Glomerular visceral epithelial cell (primary cell): ENCODE results near the gene CACNA1C.

ENCODE experiments used
- DNase-seq: peaks from one replicate; pipeline ENCODE4 v3.0.0-alpha.2; 2016; ENCODE audit errors: extremely low spot score

Gene CACNA1C

DNA sequence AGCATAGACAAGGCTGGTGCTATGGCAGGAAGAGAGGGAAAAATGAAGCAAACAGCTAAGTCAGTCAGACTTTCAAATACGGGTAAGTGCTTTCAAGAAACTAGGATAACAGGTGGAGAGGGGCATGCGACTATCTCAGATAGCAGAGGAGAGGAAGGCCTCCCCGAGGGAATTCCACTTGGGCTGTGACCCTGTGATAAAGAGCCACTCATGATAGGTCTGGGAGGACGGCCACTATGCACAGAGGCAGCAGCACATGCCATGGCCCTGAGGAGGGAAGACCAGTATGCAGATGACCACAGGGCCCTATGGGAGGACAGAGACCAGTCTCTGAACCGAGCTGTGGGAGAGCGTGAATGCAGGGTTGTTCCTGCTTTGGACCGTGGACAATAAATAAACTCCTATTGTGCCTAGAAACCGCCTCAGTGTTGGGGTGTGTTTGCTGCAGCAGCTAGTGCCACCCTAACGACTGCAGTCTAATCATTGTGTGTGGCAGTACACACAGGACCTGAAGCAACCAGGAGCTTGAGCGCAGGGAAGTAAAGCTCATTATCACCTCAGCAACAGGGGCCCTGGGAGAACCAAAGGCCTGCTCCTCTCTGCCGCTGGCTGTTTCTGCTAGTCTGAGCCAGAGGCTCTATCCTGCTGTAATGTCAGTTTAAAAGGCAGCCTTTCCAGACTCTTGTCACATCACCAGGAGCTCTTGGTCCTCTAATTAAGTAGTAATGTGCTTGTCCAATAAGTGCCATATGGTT is 119.1 kb downstream of the CACNA1C start:
- no peak for DNase-seq

DNA sequence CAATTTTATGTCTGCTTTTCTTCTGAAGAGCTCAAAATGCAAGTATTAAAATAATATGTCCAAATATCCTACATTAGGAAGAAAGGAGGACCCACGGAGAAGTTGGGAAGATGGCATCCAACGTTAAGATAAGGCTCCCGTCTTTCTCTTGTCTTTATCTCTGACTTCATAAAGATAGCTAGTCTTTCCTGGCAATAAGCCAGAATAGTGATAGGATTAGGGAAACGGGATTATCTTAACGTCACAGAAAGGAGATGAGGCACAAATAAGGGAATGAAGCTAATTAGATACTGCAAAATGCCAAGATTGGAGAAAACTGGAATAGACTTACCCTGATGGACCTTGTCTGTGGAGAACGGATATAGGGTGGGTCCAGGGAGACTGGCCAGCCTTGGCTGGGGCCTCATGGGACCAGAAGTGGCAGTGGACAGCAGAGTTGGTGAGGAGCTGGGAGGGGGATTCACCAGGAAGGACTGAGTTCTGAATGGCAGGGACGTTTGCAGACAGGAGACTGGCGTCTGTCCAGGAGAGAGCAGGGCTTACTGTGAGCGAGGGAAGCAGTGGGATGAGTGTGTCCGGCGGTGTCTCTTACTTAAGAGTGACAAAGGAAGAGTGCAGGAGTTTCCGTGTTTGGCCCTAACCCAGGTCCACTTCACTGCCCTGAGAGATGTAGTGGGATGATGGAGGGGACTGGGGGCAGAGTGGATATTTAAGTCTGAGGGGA is 119.9 kb downstream of the CACNA1C start:
- DNase-seq, result no peak

DNA sequence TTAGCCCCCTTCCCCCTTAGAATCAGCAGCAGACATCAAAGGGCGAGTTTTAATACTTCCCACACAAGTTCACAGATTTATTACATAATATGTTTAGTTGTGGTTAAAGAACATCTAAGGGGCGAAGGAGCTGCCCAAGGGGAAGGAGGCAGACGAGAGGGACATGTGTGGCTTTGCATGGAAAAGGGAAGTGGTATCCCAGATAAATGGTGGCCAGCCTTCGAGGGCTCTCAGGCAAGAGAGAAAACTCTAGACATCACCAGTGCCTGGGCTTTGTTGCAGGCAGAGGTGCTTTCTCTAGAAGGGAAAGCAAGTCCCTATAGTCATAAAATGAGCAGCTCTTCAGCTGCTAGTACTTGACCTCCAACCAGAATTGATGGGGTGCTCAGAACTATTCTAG is 121.2 kb downstream of the CACNA1C start:
- no peak for DNase-seq

DNA sequence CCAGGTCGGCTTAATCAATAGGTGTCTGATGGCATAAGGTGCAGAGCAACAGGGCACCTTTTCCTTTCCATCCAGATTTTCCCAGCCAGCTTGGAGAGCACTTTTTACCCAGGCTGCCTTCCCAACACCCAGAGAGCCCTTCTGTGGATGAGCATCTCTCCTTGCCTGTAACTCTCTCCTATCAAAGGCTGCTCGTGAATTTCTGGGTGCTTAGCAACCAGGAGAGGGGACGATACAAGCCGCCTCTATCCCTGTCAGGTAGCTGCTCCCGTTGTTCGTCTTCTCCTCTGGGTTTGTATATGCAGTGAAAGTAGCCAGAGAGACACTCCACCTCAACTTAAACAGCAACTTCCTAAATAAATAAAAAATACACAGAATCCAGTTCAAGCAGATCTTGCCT is 124.2 kb downstream of the CACNA1C start:
- DNase-seq, result no peak

DNA sequence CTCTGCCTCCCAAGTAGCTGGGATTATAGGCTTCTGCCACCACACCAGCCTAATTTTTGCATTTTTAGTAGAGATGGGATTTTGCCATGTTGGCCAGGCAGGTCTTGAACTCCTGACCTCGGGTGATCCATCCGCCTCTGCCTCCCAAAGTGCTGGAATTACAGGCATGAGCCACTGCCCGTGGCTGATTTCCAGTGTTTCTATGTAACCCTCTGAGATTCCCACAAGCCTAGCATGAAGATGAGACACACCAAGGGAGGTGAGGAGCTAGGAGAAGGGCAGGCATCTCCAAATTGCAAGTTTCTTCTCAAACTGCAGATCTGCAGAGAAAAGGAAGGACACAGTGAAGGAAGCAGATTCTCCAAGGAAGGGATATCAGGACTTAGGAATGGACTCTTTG is 125.0 kb downstream of the CACNA1C start:
- DNase-seq, result no peak

DNA sequence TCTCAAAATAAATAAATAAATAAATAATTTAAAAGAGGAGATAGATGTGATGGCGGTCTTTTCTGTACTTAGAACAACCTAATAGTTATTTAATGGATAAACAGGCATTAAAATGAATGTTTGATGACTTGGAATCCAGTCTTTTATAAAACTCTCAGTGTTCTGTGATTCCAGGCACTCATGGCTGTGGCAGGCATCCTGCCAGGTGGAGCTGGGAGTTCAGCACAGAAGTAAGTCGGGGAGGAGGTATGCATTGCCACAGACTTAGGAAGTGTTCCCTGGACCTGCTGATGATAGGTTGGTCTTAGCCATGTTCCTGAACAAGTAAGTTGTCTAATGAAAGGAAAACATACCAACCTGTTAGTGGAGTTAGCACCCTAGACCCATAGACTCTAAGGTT is 126.3 kb downstream of the CACNA1C start:
- DNase-seq, result no peak

DNA sequence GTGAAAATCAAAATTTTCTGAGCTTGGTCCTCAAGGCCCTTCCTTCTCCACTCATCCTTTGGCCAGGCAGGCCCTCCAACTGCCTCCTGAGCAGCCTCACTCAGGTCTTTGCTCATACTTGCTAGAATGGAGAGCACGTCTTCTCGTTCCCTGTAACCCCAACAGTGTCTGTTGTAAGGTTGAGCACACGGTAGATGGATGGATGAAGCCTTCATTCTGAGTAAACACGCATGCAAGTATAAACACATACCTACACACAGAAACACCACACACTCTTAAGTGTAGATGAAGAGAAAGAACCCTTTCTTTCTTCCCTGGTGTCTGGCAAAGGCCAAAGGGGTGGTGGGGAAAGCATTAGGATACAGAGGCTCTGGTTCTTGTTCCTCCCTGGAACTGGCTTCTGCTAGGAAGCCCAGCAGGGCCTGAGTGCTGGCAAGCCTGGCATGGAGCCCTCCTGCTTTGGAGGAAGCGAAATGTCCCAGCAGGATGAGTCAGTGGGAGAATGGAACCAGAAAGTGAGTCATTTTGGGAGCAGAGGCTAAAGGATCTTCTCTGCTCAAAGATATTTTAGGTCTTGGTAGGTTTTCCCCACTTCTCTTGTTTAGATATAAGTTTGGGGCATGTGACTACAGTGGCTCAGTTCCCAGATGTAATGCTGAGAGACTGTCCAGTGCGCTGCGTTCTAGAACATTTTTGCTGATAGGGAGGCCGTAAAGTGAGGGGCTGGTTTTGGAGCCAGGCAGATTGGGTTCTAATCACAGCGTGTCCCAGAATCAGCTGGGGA is 127.4 kb downstream of the CACNA1C start:
- peak; percentile 62 for DNase-seq

DNA sequence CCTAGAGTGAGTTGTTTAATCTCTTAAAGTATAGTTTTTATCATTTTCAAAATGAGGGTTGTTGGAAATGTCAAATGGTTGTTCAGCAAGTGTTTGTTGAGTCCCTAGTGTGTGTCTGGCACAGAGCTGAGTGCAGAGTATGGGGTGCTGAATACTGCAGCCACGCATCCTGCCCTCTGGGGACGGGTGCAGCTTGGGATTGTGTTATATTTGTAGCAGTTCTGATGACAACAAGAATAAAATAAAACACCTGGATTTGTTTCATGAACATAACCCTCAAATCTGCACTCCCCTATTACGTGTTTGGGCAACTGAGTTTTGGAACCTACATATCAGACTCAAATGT is 127.9 kb downstream of the CACNA1C start:
- no peak for DNase-seq

DNA sequence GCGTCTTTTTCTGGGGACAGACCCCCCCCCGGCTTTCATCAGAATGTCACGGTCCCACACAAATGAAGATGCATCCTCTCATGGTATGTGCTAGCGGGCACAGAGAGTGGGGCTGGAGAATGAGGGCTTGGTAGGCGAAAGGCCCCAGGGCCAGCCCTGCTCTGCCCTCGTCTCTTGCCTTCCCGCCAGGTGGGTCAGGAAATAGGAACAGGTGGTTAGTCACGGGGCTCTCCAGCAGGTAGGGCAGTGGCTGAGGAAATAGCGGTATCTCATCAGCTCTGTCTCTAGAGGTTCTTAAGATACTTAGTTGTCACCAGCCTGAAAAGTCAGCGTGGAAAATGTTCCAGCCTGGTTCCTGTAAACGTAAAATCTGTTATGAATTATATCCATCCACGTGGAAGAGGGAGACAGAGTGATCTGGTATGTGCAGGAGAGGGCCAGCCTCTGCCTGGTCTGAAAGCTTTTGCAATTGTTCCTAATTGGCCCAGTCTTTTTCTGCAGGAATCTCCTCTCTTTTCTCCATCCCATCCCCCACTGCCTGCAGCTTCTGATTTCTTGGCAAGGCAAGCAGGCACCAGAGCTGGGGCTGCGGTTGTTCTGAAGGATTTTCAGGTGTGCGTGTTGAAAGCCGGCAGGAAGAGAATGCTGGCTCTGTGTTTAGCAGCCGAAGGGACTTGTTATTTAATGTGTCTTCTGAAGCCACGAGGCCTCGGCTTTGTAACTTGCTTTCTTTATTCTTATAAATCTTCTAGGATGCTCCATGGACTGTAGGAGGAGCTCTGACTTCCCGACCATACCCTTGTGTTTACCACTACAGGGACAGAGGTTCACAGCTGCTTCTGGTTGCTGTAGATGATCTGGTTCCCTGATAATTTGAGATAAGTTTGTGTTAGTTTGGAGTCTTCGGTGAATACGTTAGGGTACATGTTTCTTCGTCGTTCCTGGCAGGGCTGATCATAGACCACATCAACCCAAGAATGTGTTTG is 131.1 kb downstream of the CACNA1C start:
- DNase-seq, result no peak

DNA sequence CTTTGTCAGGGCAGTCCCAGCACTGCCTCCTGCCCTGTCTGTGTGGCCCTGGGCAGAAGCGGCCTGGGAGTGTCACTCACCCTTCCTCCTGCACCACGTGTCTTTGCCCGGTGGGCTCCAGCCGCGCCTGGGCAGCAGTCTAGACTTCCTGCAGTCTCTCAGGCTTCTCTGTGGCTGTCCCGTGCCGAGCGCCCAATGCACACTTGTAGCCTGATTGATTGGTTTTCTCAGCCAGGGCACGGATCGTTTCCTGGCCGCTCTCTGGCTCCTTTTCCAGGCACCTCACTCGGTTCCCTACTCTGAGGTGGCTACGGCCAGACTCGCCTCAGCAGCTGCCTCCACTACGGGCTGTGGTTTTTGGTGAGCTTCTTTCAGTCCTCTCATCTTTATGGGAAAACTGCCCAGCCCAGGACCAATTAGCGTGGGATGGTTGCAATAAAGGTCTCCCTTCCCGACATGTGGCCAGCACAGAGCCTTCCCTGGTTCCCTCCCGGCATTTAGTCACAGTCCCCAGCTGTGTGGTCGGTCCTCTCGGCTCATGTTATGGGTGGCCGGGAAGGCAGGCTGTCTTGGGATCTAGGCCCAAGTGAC is 133.1 kb downstream of the CACNA1C start:
- no peak for DNase-seq

DNA sequence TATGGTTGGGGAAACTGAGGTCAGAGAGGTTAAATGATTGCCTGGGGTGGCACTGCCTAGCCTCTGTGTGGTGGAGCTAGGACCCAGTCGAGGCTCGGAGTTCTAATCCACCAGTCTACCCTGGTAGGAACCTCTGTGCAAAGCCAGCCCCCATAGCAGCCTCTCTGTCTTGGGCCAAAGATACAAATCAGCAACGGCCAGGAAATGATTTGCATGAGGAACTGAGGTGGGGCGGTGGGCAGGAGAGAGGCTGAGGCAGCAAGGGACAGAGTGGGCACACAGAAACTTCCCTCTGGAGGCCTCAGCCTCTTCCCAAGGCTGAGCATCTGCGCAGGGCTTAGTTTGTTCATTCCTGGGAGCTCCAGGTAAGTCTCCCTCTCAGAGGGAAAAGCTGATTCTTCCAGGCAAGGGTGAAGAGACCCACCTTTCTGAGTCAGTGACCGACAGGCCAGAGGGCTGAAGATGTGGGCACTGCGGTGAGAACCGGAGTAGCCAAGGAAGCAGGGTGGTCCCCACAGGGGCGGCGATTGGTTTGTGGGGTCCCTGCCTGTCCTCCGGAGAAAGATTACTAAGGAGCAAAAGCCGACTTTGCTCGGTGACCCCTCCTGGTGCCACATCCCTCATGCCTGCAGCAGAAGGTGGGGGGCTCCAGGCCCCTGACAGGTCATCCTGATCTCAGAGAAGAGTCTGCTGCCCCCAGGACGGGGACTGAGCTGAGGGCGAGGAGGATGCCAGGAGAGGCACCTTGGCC is 134.6 kb downstream of the CACNA1C start:
- no peak for DNase-seq

DNA sequence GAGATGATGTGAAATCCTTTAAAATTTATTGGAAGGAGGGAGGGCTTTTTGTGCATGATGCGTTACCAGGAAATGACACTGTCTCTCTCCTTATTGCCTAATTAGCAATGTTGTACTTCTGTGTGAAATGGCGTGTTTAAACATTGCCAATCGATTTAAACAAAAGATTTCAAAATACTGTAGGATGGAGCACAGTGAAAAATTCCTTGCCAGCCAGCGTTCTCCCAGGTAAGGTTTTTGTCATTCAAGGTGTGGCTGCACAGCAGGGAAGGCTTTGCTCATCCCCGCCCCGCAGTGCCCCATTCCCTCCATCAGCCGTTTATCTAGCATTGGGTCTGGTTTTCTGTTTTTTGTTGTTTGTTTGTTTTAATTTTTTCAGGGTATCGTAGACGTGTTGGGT is 137.3 kb downstream of the CACNA1C start:
- no peak for DNase-seq

DNA sequence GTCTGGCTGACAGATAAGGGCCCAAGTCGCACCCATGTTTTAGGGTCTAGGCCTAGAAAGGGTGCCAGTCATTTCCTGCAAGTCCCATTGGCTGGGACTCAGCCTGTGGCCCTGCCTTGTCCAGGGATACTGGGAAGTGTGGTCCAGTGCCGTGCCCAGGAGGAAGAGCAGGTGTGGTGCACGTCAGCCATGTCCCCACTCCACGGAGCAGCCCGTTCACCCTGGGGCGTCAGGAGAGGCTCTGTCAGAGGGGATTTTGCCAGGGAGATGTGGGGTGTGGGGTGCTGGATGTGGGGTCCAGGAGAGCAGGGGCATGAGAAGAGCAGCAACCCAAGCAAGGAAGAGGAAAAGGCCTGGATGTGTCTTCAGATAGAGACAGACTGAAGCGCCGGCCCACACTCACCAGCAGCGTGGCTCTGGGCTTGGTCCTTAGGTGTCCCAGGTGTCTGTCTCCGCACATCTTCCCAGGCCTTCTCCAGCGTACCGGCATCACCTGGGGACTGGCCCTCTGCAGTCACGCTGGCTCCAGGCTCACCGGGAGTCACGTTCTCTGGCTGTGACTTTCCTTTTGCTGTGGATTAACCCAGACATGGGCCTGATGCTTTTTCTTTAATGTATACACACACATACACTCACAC is 138.2 kb downstream of the CACNA1C start:
- no peak for DNase-seq

DNA sequence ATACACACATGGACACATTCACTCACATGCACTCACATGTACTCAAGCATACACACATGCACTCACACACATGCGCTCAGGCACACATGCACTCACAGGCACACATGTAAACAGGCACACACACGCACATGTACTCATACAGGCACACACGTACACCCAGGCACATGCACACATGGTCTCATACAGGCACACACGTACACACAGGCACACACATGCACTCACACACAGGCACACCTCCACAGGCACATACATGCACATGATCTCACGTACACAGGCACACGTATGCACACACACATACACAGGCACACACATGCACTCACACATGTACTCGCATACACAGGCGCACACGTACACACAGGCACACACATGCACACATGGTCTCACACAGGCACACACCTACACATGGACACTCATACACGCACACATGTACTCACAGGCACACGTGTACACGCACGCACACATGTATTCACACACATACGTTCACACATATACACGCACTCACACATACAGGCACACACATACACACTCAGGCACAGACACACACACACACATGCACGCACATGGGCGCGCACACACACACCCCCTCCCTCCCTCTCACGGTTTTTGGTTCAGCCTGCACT is 138.9 kb downstream of the CACNA1C start:
- DNase-seq, result no peak

DNA sequence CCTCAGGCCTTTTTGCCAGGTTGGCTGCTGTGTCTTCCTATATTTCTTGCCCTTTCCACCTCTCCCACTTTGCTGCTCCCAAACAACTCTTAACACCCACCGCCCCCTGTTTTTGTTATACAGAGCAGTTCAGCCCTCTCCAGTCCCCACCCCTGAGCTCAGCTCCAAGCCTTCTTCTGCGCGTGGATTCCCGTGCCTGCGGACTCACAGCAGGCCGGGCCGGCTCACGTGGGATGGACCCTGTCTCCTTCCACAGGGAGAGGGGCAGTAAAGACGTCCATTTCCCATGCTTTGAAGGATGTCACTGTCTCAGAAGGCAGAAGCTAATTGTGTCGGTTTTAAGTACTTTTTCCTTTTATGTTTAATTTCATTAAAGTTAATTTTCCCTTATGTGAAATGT is 139.4 kb downstream of the CACNA1C start:
- DNase-seq, result no peak

DNA sequence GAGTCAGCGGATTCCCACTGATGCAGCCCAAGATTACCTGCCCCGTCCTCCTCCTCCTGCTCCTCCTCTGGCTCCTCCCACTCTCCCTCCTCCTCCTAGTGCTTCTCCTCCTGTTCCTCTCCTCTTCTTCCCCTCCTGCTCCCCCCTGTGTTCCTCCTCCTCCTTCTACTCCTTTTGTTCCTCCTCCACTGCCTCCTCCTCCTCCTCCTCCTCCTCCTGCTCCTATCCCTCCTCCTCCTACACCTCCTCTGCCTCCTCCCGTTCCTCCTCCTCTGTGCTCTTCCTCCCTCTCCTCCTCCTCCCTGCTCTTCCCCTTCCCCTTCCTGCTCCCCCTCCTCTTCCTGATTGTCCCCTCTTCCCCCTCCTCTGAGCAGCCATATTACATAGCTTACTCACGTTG is 141.3 kb downstream of the CACNA1C start:
- DNase-seq, result no peak

DNA sequence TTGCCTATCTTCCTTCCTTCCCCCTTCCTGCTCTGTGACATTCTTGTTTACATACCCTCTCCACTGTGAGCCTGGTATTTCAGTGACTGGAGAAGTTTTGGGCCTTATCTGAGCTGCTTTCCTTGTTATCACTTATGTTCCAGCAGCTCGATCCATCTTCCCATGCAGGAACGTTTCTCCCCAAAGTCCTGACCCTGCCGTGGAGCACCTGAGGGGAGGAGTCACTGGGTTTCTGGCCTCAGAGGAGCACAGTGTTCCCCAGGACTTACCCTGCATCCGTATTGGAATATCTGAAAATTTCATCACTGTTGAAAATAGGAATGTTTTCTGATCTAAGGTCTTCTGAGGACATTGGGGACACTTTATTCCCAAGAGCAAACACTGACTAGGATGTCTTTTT is 141.8 kb downstream of the CACNA1C start:
- no peak for DNase-seq

DNA sequence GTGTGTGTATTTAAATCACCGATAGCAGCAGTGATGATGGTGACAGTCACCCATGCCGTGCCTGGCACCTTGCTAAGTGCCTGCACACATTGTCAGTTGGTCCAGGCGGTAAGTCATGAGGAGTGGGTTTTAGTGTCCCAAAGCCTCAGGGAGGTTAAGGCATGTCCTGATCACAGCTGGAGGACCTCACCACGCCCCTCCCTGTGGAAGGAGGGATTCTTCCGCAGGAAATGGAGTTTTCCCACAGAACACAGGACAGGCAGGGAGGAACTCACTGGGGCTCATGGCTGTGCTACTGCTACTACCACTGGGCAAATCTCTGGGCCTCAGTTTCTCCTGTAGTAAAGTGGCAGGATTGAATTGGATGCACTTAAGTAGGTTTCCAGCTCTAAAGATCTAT is 142.3 kb downstream of the CACNA1C start:
- DNase-seq, result no peak

DNA sequence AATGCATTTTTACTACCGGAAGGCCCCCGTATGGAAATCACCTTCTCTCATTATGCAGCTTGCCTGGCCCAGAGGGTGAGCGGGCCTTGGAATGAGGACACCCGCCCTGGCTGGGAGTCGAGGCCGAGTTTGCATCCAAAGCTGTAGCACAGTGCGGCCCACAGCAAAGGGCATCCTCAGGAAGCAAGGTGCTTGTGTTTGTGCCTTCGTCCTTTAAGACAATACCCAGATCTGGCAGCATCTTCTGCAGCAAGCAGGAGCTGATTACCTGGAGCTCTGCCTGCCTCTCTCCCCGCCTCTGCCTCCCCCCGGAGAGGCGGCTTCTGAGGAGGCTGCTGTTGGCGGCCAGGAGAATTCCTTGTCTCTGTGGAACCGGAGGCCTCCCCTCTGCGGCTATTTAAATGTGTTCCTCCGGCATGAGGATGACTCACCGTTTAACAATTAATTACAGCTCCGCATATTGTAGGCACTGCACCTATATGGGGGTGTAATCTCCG is 145.3 kb downstream of the CACNA1C start:
- DNase-seq, result peak; percentile 65
